DMS 273 treated with DMSO at 0.1 percent for 48 hours (cell line): ENCODE measurements around the gene COX6A2.

ENCODE experiments used
- DNase-seq: peaks from one replicate; lab custom pipeline; 2025; lab: John Stamatoyannopoulos, UW

Gene COX6A2

GRCh38 chr16:31410082-31410481, 18.1 kb downstream of the COX6A2 start:
- no peak for DNase-seq

- no peak for DNase-seq
Measured at GRCh38 chr16:31409433-31409832, 18.7 kb downstream of the COX6A2 start.

DNA sequence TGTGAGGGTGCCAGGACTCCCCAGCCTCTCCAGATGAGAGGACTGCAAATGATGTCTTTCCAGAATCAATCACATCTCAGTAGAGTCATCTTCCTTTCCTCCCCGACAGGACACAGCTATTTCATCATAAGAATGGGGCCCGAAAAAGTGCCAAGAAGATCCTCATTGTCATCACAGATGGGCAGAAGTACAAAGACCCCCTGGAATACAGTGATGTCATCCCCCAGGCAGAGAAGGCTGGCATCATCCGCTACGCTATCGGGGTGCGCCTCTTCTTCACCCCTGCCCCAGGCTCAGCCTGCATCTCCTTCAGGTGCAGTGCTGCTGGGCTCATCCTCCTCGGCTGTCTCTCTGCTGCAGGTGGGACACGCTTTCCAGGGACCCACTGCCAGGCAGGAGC, 20.8 kb downstream of the COX6A2 start:
- DNase-seq = no peak

DNA sequence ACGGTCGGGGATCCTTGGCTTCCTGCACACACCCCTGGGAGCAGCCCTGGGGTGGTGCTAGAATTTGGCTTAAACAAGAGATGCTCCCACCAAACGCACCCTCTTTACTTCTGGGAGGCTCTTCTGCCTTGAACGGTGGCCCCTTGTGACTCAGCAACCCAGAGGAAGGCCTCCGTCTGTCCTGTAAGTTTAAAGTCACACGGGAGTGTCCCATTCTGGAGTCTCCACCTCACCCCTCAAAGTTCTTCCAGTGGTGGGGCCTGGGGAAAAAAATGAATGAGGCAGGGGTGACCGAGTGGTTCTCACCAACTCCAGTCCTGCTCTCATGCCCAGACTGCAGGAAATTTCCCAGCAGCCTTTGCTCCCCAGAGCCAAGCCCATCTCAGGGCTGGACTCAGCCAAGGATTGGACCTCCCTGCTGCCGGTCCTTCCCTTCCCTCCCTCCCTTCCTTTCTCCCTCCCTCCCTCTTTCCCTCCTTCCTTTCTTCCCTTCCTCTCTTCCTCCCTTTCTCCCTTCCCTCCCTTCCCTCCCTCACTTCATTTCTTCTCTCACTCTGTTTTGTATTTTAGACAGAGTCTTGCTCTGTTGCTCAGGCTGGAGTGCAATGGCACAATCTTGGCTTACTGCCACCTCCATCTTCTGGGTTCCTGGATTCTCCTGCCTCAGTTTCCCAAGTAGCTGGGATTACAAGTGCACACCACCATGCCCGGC, 23.7 kb downstream of the COX6A2 start:
- no peak for DNase-seq

- DNase-seq = no peak
Measured at GRCh38 chr16:31403590-31404352, 24.4 kb downstream of the COX6A2 start.

GRCh38 chr16:31402687-31403086, 25.5 kb downstream of the COX6A2 start:
- no peak for DNase-seq

- DNase-seq = no peak
Measured at GRCh38 chr16:31401436-31401835, 26.7 kb downstream of the COX6A2 start.

DNA sequence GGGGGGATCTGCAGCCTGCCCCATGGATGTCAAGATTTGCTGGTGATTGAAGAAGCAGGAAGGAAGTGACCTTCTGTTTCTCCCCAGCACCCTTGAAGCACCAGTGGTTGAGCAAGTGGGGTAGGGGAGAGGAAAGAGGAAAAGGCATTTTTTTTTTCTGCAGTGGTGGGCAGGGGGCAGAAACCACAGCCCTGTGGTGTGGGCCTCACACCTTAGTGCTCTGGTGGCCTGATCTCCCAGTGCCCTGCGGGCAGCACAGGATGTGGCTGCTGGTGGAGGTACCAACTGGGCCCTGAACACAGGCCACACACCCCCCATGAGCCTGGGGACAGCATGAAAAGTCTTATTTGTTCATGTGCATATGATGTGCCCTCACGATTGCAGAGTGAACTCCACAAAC, 28.0 kb downstream of the COX6A2 start:
- DNase-seq = no peak

DNA sequence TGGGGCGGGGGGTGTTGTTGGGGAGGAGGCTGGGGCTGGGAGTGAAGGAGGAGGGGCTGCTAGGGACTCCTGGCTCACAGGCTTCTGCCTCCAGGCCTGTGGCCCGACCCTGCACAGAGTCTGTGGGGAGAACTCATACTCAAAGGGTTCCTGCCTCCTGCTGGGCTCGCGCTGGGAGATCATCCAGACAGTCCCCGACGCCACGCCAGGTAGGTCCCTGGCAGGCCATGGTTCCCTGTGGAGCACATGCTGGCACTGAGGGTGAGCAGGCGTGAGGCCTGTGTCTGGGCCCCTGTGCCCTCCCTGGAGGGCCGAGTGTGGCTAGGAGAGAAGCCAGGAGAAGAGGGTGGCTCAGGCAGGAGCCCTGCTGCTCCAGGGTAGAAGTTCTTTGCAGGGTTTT, 30.5 kb downstream of the COX6A2 start:
- DNase-seq = no peak

GRCh38 chr16:31397096-31397660, 31.0 kb downstream of the COX6A2 start:
- DNase-seq = no peak

DNA sequence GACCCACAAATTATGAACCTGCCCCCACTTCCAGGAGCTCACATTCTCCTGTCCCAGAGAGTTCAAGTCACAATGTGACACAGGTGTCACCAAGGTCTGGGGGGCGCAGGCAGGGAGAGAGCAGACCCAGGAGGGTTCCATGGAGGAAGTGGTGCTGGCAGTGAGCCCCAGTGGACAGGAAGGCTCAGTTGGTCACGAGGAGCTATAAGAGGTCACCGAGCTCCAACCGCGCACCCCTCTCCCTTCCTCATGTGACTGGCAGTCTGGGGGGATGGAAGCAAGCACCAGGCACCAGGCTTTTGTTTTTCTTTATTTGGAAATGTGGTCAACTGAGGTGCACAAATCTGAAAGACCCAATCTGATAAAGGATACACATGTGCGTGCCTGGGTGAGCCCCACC, 32.5 kb downstream of the COX6A2 start:
- no peak for DNase-seq

DNA sequence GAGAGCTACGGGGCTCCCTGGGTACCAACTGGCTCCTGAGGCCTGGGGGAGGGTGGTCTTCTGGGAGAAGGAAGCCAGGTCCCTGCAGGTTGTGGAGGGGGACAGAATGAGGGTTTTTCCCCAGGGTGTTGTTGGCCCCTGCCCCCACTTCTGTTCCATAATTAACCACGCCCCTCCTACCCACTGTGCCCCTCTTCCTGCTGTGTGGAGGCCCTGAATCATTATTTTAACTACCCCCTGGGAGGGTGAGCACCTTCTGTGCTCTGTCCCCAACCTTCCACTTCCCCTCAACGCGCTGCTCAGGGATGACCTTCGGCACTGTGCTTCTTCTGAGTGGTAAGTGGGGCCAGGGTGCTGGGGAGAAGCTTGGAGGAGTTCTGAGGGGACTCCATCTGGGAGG, 35.1 kb downstream of the COX6A2 start, which contains the start of gene ITGAD:
ITGAD (plus strand) TSS at position 280 of the 400 bp plus-strand sequence; CDS start at position 306, 26 bp downstream.
- DNase-seq = no peak

- no peak for DNase-seq
Measured at GRCh38 chr16:31390504-31391041, 37.6 kb downstream of the COX6A2 start.

- DNase-seq = no peak
Measured at GRCh38 chr16:31388535-31388934, 39.6 kb downstream of the COX6A2 start.

GRCh38 chr16:31386157-31386984, 41.8 kb downstream of the COX6A2 start:
- peak; percentile 69 for DNase-seq

GRCh38 chr16:31385680-31386079, 42.5 kb downstream of the COX6A2 start:
- no peak for DNase-seq

GRCh38 chr16:31382485-31383161, 45.5 kb downstream of the COX6A2 start:
- DNase-seq = no peak

- no peak for DNase-seq
Measured at GRCh38 chr16:31380201-31380600, 48.0 kb downstream of the COX6A2 start.
